NB4 (cell line): ENCODE results near the gene TMIE.
A peak's percentile ranks its signal among the peaks of the same experiment; 100 is the strongest.
"Not testable (repeated sequence)": the region's sequence is repeated elsewhere in the genome, so short reads cannot be mapped to it uniquely, and the experiment has no call there.

Experiments used
- DNase-seq: peaks from one replicate; pipeline ENCODE4 v3.0.0; 2010; ENCODE audit warnings: low read depth
- H3K4me3 ChIP-seq: one replicate; pipeline ENCODE4 v1.5.1; 2011; ENCODE audit warnings: mild to moderate bottlenecking, low read depth, low read length, moderate library complexity
- MYC ChIP-seq: IDR thresholded peaks from 2 replicates; pipeline ENCODE4 v1.6.1; 2011; ENCODE audit warnings: low read depth, low read length
- POLR2A ChIP-seq: IDR thresholded peaks from 2 replicates; pipeline ENCODE4 v1.6.1; 2011; ENCODE audit warnings: mild to moderate bottlenecking; ENCODE audit not compliant: insufficient read length; ENCODE audit errors: extremely low read depth
- TF ChIP-seq, protein P1 (sequence below): IDR thresholded peaks from 2 replicates; pipeline ENCODE4 v1.6.1; 2011; ENCODE audit warnings: low read depth, low read length
- TF ChIP-seq, protein P2 (sequence below): IDR thresholded peaks from one replicate; pipeline ENCODE4 v1.5.1; 2012; ENCODE audit warnings: low read depth, low read length

The TMIE gene

DNA sequence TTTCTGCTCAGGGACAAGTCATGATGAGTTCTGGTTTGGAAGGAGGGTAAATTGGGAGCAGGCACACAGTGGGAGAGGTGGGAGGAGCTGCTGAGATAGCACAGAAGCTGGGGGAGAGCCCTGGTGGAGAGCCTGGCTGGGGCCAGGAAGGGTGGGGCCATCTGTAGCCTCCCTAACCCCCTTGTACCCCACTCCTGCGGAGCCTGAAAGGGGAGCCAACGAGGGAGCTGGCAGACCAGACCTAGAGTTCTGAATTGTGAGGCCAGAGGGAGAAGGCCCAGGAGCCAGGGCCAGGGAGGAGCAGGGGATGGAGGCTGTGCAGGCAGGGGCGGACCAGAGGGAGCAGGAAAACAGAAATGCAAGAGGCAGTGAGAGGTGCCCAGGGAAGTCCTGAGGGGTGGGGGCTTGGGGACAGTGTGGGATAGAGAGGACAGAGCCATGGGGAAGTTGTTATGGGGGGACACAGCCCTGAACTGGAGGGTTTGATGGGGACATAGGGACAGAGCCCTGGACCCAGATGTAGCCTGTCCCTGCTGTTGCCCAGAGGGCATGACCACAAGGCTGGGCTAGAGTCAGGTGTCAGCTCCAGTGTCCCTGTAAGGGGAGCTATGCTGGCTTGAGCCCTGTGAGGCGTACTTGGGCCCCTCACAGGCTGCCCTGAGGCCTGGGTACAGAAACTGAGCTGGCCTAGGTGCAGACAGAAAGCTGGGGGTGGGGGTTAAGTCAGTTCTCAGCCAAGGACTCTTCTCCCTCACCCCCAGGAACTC is 1.2 kb downstream of the TMIE start:
- no peak for DNase-seq
- TF ChIP-seq POLR2A = no peak
- no peak for TF ChIP-seq MYC
- TF ChIP-seq, protein P1, sequence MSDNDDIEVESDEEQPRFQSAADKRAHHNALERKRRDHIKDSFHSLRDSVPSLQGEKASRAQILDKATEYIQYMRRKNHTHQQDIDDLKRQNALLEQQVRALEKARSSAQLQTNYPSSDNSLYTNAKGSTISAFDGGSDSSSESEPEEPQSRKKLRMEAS = no peak
- TF ChIP-seq, protein P2, sequence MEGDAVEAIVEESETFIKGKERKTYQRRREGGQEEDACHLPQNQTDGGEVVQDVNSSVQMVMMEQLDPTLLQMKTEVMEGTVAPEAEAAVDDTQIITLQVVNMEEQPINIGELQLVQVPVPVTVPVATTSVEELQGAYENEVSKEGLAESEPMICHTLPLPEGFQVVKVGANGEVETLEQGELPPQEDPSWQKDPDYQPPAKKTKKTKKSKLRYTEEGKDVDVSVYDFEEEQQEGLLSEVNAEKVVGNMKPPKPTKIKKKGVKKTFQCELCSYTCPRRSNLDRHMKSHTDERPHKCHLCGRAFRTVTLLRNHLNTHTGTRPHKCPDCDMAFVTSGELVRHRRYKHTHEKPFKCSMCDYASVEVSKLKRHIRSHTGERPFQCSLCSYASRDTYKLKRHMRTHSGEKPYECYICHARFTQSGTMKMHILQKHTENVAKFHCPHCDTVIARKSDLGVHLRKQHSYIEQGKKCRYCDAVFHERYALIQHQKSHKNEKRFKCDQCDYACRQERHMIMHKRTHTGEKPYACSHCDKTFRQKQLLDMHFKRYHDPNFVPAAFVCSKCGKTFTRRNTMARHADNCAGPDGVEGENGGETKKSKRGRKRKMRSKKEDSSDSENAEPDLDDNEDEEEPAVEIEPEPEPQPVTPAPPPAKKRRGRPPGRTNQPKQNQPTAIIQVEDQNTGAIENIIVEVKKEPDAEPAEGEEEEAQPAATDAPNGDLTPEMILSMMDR = no peak
- H3K4me3 ChIP-seq = no peak overlapping the region

DNA sequence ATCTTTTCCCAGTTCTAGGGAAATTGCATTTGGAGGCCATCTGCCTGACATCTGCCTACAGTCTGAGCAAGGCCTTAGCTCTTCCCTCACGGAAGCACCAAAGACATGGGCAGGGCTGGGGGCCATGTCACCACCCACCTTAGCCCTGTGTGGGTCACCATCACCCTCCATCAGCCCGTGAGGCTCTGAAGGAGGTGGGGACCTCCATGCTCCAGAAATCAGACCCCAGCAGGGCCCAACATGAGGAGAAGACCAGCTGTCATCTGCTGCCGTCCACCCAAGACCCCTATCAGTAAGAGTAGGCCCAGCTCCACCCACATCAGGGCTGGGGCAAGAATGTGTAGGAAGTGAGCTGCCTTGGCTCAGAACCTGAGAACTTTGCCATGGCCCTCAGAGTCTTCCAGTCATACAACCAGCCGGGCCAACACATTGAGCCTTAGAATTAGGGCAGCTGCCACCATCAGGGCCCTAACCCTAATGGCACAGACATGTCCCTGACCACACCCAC is 1.9 kb downstream of the TMIE start:
- TF ChIP-seq, protein P2 = no peak
- TF ChIP-seq, protein P1 = no peak
- no peak for TF ChIP-seq POLR2A
- TF ChIP-seq MYC = no peak
- no peak overlapping the region for H3K4me3 ChIP-seq
- DNase-seq = no peak

DNA sequence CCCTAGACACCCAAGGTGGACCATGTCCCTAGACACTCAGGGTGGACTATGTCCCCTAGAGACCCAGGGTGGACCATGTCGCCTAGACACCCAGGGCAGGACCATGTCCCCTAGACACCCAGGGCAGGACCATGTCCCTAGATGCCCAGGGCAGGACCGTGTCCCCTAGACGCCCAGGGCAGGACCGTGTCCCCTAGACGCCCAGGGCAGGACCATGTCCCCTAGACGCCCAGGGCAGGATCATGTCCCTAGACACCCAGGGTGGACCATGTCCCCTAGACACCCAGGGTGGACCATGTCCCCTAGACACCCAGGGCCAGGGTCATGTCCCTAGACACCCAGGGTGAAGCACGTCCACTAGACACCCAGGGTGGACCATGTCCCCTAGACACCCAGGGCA is 3.2 kb downstream of the TMIE start:
- DNase-seq, H3K4me3 ChIP-seq: not testable (repeated sequence)

DNA sequence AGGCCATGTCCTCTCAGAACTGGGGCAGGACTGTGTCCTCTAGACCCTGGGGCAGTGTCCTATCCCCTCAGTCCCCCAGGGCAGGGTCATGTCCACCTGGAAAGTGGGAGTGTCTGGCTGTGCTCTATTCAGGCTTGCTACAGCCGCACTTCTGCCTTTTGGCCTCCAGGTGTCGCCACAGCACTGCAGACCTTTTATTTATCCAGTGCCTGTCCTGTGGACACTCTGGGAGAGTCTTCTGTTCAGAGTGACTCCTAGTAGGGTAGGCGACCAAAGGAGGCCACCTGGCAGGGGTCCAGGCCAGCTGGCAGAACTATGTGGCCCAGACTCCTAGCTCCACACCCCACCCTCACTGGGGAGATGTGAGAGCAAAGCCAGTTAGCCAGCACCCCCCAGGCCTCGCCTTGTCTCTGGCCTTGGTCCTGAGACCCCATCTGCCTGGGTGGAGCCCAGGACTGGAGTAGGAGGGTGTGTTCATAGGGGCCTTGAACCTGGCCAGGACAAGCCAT is 3.9 kb downstream of the TMIE start:
- TF ChIP-seq, protein P2 = peak; percentile 90
- TF ChIP-seq POLR2A = no peak
- peak; percentile 67 for DNase-seq
- H3K4me3 ChIP-seq = no peak overlapping the region

DNA sequence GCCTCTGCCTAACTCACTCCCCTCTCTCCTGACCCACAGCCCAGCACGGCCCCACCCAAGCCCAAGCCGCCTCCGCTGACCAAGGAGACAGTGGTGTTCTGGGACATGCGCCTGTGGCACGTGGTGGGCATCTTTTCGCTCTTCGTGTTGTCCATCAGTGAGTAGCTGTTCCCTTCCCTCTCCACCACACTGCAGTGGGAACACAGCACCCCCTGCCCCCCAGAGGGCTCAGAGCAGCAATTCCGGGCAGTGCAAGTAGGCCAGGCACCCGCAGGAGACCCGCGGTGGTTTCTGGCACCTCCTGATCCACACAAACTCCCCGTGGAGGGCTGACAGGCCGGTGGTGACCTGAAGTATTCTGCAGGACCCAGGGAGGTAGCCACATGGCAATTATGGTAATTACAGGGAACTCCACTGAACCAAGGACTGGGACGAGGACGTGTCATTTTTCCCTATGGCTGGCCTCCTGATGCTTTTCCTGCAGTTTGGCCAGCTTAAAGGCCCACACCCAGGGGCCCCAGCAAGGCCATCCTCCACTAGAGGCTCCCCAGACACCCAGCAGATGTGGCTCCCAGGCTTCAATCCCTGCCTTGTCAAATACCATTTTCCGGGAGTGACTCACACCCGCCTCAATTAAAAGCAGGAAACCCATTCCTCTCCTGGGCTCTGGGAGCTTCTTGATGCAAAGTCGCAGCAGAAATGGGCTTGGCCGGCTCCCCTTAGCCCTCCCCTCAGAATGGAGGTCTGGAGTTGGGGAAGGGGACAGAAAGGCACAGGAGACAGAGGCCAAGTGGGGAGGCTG is 4.8 kb downstream of the TMIE start:
- H3K4me3 ChIP-seq = no peak overlapping the region
- DNase-seq = no peak
- TF ChIP-seq, protein P2 = peak; percentile 1
- TF ChIP-seq POLR2A = no peak

DNA sequence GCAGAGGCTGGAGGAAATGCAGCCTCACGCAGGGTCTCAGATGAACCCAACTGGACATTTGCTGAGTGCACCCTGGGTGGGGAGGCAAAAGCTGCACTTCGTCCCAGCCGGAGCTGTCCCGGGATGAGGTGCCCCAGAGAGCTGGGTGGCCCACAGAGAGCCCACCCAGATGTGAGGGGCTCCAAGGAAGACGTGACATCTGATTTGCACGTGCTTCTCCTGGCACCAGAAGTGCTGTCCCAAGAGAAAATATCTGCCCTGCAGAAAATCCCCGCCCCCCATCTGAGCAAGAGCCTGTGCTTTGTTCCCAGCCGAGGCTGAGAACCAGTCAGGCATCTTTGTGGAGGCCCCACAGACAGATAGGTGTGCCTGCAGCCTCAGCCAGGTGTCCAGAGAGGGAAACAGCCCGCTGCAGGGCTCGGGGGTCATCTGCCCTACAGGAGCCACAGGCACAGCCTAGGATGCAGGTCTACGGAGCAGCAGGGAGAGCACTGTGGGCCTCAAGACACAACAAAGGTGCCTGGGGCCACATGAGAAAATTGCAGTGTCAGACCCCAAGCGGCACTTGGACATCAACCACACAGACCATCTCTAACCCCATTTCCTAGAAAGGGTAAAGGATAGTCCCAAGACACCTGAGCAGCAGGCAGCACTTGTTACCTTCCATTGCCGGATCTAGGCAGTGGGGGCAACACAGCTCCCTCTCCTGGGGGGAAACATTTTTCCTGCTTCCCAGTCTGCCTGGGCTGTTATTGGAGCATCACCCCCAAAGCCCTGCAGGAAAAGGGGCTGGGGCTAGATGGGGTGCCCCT is 5.8 kb downstream of the TMIE start:
- H3K4me3 ChIP-seq = no peak overlapping the region
- DNase-seq = no peak
- TF ChIP-seq POLR2A = no peak
- TF ChIP-seq, protein P1 = no peak
- TF ChIP-seq, protein P2 = no peak
- TF ChIP-seq MYC = no peak
